Epidermal melanocyte (primary cell): ENCODE results near the gene DYSF.

ENCODE experiments used
- DNase-seq: peaks from one replicate; pipeline ENCODE4 v3.0.0; 2011; ENCODE audit warnings: low spot score; ENCODE audit not compliant: insufficient read length

Gene DYSF

DNA sequence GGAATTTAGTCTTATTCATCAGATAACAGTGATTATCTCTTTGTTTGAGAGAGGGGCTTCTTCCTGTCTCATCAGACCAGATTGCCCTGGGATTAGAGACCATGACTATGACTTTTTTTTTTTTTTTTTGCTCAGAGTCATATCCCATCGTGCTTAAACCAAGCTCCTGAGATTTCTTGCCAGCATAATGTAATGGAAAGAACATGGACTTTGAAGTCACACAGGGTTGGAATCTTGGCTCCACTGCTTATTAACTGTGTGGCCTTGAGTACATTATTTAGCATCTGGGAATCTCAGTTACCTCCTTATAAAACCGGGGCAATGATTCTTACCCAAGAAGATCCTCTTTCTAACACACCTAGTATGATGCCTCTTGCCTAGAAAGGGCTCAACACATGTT lies 268.3 kb downstream of the DYSF start:
- DNase-seq: no peak

DNA sequence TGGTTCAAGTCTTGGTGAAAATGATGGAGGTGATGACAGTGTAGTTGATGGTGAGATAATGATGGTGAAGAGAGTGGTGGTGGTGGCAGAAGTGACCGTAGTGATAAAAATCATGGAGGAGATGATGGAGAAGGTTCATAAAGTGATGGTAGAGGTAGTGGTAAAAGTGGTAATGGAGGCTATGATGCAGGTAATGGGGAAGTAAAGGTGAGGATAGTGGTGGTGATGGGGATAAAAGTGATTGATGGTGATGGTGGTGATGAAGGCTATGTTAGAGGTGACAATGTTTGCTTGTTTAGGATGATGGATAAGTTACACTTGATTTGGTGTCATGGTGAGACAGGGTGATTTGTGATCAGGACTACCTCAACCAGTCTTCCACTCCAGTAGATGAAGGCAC lies 268.9 kb downstream of the DYSF start:
- no peak for DNase-seq

DNA sequence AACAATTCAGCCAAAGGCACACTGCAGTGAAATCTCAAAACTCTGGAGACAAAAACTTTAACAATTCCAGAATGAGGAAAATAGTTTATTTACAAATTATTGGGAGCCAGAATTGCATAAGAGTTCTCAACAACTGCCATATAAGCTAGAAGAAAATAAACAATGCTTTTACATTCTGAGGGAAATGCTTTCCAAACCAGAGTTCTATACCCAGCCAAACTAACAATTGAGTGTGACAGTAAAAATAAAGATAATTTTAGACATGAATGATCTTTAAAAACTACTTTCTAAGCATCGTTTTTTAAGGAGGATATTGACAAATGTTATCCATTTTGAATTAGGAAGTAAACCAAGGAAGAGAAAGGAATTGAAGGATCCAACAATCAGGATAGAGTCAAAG lies 271.4 kb downstream of the DYSF start:
- no peak for DNase-seq

DNA sequence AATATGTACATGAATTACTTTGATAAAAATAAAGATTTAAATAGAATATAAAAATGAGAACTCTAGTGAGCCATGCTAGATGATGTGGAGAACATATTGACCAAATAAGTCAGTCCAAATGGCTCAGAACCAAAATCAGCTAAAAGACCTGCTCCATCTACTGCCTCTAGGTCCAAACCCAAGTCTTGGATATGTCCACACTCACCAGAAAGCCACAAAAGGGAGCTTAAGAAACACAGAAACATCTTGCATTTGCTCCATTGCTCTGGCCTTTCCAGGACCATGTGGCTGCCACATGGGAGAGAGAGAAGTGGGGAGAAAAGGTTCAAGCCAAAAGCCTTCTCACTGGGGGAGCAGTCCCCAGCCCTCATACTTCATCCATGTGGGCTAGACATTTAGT lies 272.5 kb downstream of the DYSF start:
- peak; percentile 52 for DNase-seq

DNA sequence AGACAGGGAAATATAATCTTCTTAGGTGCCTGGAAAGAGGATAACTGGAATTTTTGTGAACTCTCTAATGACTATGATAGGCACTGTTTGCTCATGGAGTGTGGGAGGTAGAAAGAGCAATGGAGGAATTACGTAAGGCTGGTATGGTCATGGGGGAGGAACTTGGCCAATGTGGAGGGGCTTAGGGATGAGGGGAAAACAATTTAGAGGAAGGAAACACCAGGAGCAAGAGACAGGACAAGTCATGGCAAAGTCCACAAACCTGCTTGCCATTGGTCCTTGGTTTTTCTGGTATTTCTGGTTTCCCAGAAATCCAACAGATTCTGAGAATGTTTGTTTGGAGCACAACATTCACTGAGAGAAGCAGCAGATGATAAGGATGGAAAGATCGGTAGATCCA lies 274.2 kb downstream of the DYSF start:
- no peak for DNase-seq

DNA sequence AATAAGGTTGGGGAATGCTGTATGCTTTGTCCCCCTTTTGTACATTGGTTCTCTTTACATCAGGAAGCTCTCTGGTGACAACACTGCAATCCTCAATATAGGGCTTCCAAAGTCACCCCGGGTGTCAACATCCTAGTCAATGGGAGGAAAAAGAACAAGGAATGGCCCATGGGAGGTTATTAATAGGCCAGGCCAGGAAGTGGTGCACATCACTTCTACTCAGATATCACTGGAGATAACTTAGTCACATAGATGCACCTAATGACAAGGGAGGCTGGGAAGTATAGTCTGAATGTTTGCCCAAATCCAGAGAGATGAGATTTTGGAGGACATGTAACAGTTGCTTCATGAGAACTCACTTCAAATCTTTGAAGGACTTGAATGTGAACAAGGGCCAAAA lies 274.7 kb downstream of the DYSF start:
- no peak for DNase-seq

DNA sequence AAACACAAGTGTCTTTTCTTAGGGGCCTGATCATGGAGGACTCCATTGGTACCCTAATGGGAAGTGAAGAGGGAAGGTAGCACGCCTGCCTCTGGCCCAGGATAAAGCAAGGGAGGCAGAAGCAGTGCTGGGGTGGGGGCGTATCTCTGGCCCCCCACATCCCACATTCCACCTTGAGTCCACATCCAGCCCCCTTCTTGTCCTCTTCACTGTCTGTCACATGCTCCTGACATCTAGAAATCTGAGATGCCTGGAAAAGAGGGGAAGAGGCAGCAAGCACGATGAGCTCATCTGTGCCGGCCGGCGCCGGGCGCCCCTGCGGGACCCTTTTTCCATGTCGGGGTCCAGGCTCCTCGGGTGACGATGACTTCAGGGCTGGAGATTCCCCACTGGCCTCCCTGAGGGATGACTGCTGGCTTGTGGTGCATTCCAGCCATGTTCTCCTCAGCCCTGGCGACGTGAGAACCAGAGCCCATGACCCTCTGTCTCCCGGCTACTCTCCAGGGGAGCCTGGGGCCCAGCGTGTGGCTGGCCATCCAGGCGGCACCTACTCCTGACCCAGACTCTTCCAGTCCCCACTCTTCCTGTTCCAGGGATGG lies 277.5 kb downstream of the DYSF start:
- no peak for DNase-seq

DNA sequence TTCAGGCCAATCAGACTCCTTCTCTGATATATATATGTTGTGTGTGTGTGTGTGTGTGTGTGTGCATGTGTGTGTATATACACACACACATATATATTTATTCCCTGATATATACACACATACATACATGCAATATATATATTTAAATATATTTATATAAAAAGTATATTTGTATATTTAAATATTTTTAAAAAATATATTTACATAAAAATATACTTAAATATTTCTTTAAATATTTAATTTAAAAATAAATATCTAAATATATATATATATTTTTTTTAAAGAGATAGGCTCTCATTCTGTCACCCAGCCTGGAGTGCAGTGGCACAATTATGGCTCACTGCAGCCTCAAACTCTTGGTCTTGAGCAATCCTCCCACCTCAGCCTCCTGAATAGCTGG lies 281.3 kb downstream of the DYSF start:
- no peak for DNase-seq

DNA sequence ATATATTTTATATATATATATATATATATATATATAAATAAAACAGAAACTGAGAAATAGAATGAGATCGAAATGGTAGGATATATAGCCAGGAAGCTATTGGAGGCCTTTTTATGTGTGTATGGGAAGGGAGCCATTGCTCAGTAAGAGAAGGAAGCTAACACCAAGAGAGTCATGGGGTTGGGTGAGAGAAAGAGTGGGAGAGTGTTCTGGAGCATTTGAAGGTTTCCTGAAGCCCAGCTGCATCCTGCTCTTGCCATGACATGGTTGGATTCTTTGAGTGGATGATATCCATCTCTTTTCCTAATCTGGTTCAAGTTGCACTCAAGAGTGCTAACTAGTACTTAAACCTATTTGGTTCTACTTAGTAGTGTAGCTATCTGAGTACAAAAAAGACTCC lies 282.3 kb downstream of the DYSF start:
- no peak for DNase-seq
